GM21526 (cell line): ENCODE results near the gene FBN2.
"Not testable (repeated sequence)": the region's sequence is repeated elsewhere in the genome, so short reads cannot be mapped to it uniquely, and the experiment has no call there.

Source experiments
- ATAC-seq: cut with Tn5 transposase; IDR thresholded peaks from one replicate; pipeline ENCODE4 v1.9.1; 2021; ENCODE audit warnings: moderate library complexity; ENCODE audit not compliant: unreplicated experiment, low FRiP score

FBN2 gene

DNA sequence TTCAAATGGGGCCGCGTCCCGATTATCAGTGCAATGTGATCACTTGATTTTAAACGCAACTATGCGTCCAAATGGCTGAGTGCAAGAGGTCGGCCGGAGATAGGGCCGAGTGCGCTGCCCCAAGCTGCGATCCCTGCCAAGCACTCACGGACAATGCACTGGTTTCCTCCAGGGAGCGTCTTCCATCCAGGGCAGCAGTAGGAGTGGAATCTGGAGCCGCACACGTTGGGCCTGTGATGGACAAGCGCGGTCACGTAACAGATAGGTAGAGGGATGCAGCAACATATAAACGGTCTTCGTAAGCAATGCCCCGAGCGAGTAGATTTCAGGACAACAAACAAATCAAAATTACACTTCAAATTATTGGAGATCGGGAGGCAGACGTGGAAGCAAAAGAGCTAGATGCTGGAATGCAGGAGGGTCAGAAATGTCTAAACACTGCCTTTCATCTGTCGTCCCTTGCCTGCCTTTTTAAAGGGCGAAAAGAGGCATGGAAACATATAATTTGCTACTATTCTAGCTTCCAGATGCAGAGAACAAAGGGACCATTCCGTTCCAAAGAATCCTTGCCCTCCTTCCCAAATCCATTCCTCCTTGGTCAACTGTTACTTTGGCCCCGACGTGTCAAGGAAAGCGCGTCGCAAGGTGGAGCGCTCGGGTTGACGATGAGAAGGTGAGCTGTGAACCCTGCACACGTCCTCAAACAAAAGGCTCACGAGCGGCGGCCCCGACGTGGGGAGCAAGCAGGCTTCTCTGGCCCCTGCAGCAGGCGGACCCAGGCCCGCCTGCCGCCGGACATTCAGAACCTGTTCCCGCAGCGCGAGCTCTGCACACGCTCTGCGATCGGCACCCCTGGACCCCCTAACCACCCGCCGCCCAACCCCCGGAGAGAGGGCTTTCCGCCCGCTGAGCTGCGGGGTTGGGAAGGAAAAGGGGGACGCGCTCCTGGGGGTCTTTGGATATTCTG, 1.5 kb downstream of the FBN2 start:
- no peak for ATAC-seq

DNA sequence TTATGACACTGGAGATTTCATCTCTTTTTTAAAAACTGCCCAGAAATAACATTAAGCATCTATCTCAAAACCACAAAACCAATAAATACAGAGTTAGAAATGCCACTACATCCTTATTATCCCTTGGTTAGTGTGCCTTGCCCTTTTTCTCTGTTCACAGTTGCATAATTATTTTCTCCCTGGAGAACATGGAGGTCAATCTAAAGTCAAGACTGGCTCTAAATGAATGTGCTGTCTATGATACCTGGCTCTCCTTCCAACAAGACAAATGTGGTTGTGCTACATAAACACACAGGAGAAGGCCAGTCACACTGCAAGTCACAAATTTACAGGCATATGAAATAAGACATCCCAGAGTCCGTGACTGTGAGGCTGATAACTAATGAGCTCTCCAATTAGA, 2.8 kb downstream of the FBN2 start:
- ATAC-seq: no peak

DNA sequence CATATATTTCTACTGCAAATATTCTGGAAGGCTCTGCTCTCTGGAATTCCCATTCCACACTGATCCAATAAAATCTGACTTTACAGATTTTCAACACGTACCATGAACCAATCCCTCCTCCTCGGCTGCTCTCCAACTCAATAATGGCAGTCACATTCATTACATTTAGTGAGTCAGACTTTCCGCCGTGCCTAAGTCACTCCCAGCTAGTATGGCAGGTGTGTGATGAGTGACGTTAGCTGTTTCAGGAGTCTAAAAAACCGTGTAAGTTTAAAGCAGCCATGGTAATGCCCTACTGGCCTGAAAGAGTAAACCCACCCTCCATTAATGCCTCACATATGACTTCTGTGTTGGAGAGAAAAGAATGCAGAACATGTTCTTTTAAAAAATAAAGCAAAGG, 3.3 kb downstream of the FBN2 start:
- ATAC-seq: no peak

DNA sequence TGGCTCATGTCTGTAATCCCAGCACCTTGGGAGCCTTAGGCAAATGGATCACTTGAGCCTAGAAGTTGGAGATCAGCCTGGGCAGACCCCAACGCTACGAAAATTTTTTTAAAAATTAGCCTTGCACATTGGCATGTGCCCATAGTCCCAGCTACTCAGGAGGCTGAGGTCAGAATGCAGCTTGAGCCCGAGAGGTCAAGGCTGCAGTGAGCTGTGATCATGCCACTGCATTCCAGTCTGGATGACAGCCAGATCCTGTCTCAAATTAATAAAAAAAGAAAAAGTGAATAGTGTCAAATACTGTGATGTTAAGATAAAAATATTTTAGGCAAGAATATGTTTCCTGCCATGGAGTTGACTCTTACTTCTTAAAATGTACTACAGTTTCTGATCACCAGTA, 5.3 kb downstream of the FBN2 start:
- ATAC-seq: no peak

DNA sequence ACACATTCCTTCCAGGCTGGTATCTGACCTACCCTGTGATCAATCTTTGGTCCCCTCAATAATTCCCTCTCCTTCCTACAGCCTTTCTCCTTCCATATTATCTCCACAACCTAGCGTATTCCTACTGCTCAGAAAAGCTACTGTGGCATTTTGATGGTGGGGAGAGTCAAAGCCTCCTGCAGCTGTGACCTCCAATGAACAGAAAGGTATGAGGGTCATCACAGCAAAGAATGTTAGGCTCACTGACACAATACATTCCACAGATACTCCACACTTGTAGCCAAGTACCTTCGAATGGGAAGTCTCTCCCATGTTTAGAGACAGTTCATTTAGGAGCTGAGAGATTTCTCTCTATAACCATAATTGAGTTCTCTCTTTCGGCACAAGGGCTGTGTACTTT, 5.9 kb downstream of the FBN2 start:
- no peak for ATAC-seq

DNA sequence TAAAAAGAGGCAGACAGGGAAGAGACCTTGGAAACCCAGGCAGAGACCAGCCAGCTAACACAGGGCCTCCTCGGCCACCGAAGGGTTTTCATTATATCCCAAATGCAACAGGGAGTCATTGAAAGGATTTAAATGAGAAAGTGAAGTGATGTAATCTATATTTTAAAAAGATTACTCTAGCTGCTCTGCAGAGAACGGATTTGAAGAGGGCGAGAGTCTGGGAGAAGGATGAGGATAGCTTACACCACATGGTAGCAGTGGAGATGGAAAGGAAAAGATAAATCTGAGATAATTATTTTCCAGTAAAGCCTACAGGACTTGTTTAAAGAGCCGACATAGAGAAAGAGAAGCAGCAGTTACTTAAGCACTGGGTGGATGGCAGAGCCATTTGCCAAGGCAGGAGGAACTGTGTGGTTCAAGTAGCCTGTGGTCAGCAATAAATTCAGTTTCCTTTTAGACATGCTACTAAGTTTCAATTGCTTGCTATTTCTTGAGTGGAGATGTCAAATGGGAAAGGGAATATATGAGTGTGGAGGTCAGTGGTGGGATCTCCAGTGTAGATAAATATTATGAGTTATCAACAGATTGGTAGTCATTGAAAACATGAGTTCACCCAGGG, 9.3 kb downstream of the FBN2 start:
- ATAC-seq: no peak

DNA sequence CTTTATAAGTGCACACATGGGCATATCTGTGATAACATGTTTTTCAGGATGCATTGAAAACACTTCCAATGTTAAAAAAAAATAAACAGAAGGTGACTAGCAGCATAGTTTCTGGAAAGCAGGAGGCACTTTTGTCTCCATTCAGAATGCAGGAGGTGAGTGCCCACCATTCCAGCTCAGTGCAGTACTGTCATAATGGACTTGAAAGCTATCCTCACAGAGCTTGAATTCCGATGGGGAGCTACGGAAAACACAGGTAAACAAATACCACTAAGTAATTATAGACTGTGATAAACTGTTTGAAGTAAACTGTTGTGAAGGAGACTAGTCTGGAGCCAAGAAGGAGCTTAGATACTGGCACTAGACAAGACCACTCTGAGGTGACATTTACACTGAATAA, 9.9 kb downstream of the FBN2 start:
- no peak for ATAC-seq

DNA sequence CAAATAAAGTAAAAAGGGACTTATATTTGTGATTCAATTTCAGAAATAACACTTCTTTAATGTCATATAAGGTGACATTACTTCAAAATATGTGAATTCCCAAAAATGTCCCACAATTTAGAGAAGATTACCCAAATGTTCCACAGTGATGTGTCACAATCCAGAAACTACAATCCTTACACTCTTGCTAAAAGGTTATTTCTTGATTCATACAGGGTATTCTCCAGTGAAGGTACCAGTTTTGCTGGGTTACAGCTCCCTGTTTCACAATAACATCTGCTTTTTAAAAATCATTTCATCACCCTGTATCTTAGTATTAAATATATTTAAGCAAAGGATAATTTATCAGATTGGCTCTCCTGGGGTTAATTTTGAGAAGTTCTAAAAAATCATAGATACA, 11.0 kb downstream of the FBN2 start:
- no peak for ATAC-seq

DNA sequence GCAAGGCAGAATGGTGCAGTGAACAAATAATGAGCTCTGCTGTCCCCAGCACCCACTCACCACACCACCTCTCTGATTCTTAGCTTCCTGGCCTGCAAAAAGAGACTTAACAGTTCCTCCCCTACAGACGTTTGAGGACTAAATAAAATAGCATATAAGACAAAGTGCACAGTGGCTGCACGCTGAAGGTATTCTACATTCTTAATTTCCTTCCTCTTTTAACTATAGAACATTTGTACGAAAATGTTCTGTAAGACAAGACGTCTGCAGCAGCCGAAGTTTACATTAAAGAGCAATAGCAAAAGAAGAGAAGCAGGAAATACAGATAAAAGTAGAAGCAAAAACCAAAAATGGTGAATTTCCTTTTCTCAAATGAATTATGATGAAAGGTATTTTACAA, 15.7 kb downstream of the FBN2 start:
- no peak for ATAC-seq

DNA sequence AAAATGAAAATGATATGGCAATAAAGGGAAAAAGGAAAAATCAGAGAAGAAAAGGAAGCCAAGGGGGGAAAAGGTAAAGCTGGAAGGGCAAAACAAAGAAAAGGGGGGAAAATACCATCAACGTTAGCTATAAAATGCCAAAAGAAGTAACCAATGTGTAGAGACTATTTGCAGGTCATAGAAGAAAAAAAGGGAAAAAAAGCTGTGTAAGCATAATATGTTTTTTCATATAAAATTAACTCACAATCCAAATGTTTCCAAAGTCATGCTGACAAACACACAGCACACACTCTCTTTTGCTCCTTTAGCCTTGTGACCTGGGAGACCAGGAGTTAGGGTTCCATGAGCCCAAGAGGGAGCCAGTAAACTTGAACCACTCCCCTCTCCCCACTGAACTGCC, 18.2 kb downstream of the FBN2 start:
- ATAC-seq: no peak

DNA sequence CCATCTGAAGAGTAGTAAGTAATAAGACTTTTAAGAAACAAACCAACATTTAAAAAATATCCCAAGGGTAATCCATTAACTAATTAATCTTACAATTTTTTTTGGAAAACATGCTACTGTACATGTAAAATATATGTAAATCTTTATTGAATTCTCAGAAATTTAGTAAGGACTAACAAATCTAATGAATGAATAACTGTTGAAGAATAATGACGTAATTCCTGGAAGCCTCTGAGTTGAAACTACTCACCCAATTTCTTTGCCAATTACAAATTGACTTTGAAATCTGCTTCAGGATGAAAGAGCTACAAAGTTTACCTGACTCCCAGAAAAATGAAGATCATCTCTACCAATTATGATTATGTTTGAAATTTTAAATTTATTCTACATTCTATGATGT, 21.1 kb downstream of the FBN2 start:
- ATAC-seq: no peak

DNA sequence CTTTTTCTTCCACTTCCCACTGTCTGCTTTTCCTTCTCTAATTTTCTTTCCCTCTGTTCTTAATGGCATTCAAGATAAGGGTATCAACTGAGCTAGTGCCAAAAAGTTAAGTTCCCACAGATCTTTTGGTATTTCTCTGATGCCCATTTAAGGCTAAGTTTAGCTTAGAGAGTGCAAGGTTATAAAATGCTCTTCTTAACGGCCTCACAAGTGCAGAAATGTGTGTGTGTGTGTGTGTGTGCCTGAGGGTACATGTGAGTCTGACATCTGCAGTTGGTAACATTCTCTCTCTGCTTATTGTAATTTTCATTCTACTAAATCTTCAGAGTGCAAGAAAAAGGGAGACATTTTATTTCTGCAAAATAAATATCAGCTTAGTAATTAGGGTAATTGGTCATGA, 24.2 kb downstream of the FBN2 start:
- no peak for ATAC-seq

DNA sequence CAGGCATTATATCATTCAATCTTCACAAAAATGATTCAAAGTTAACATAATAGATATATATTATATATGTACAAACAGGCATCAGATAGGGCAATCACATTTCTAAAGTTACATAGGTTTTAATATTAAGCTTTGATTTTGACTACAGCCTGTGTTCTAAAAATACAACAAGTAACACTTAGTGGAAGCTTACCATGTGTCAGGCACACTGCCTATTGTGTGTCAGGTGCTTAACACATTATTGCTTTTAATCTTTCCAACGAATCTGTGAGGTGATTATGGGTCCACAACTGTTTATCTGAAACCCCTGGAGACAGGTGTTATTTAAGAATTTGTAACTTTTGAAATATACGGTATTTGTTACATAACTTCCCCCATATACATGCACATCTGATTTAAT, 25.2 kb downstream of the FBN2 start:
- ATAC-seq: no peak

DNA sequence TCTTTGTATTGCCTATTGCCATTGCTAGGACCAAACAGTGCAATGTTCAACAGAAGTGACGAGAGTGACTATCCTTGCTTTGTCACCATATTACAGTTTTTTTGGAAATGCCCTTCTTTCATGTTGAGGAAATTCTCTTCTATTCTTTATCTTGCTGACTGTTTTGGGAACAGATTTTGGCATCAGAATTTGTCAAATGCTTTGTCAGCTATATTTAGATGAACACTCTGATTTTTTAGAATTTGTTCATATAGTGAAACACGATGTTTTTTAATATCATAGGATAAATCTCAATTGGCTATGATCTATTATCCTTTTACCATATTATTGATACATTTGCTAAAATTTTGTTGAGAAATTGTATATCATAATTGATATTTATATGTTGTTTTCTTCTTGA, 31.4 kb downstream of the FBN2 start:
- ATAC-seq: no peak

DNA sequence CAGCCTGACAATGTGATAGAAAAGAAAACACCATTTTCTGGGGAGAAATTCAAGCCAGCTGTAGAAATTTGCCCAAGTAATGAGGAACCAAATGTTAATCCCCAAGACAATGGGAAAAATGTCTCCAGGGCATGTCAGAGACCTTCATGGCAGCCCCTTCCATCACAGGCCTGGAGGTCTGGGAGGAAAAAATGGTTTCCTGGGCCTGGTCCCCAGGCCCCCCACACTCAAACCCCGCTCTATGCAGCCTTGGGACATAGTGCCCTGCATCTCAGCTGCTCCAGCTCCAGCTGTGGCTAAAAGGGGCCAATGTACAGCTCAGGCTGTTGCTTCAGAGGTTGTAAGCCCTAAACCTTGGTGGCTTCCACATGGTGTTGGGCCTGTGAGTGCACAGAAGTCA, 34.3 kb downstream of the FBN2 start:
- ATAC-seq: not testable (repeated sequence)

DNA sequence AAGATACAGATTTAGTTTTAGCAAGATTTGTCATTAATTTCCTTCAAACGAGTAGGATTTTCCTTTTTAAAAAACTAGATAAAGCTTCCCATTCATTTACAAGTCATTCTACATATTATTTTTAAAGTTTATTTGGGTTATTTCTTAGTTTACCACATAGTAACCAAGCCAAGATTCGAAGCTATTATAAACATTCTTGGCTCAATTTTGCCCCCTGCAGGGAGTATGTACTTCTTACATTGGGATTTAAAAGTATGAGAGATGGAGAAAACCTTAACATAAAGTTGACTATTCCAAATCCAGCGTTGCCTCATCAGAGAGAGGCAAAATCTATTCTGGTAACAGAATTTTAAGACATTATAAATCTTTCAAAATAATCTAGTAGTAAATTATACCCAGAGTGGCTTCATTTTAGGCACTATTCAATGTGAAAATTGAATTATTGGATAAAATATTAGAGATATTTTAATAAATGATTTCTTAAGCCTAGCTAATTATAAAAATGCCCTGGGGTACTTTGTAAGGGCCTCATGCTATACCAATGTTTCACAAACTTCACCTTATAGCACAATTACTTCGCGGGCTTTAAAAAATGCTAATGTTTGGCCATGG, 39.1 kb downstream of the FBN2 start:
- no peak for ATAC-seq

DNA sequence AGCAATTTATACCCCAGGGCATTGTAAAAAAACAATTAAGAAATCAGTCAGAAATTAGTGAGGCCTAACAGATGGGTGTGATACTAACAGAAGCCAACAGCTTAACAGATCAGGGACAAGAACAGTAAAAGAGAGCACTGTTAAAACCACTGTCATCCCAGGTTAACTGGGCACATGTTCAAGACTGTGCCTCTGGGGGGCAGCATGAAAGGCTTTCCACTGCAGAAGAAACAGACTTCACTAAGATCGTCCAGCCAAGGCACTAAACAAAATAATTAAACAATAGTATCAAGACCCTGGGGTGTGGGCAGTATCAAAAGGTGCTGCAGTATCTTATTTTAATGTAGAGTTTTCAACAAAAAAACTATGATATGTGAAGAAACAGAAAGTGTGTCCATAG, 43.5 kb downstream of the FBN2 start:
- ATAC-seq: no peak

DNA sequence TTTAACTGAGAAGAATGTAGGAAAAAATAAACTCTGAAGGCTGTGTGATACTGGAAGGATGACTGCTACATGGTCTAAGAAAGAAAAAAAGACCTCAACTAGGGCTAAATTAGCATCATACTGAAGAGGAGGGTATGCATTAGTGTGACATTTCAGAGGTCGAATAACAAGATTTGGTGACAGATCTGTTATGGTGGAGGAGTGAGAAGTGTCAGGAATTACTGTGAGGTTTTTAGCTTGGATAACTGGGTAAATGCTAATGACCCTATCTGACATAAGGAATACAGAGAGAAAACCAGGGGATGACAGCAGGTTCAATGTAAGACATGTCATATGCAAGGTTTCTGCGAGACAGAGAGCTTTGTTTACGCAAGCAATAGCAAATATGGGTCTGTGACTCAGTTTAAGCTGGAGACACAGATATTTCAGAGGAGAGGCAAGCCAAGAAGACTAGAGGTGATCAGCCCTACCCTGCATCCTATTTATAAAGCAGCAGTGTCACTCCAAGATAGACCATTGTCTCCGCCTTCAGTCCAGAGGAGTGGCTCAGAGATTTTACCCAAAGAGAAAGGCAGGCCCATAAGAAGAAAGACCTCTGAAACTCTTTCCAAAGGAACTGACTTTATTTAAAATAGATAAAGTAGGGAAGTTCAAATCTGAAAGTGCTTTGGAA, 44.3 kb downstream of the FBN2 start:
- ATAC-seq: no peak

DNA sequence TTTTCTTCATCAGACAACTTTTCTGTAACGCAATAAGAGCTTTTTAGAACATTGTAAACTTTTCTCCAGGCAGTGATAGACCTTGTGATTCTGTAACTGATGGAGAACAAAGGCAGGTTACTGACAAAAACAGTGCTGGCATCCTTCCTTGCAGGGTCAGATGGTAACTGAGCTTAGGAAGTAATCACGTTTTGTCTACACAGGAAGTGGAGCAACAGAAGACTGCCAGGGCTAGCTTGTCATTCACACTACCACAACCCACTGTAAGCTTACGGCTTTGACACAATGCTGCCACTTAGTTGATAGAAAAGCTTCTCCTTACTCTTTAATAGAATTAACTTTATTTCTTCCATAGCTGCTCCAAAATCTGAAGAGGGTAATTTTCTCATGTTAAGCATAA, 46.8 kb downstream of the FBN2 start:
- no peak for ATAC-seq

DNA sequence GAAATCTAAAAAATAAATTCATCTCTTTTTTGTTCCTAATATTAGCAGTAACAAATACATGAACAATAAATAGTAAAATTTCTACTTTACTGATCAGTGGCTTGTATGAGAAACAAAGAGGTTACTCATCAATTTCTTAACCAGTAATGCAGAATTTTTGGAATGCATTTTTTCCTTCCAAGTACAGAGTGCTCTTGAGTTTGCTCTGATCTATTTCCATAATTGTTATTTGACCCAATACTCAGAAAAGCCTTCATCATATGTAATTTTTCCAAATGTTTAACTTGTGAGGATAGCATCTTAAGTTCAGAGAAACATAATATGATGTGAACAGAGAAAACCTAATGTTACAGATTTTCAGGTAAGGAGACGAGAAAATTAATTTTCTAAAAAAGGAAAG, 47.3 kb downstream of the FBN2 start:
- ATAC-seq: no peak

DNA sequence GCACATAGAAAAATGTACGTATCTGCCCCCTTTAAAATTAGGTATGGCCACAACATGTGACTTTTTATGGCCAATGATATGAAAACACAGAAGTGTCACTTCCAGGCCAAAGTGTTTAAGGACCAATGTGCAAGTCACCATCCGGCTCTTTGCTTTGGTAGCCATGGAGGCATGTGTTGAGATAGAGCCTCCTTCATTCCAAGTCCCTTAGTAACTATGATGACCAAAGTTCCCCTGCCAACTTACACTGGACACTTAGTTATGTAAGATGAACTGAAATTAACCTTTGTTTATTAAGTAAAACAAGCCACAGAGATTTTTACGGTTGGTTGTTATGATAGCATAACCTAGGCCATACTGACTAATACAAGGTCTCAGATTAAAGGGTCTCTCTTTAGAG, 51.0 kb downstream of the FBN2 start:
- ATAC-seq: no peak
